Hematopoietic multipotent progenitor cell treated with erythropoietin and hydrocortisone succinate and interleukin-3 and kit ligand, for 17 days (in vitro differentiated cells): ENCODE measurements around the gene PLCB1.

Experiments
- DNase-seq: peaks from one replicate; pipeline ENCODE4 v3.0.0-alpha.2; 2015; ENCODE audit warnings: low spot score

Gene PLCB1

DNA sequence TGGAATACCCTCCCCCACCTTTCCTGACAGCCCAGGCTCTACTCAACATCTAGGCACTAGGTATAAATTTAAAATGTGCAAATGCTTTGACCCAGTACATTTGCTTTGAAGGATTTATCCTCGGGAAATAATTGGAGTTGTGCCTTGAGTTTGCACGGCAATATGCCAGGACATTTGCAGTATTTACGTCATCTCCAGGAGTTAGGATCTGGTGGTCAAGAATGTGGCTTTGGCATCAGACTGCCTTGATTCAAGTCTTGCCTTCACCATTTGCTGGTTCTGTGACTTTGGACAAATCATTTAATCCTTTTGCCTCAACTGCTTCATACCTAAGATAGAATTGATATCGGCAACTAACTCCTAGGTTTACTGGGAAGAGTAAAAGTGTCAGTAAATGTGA, 169.6 kb downstream of the PLCB1 start:
- DNase-seq, result no peak

DNA sequence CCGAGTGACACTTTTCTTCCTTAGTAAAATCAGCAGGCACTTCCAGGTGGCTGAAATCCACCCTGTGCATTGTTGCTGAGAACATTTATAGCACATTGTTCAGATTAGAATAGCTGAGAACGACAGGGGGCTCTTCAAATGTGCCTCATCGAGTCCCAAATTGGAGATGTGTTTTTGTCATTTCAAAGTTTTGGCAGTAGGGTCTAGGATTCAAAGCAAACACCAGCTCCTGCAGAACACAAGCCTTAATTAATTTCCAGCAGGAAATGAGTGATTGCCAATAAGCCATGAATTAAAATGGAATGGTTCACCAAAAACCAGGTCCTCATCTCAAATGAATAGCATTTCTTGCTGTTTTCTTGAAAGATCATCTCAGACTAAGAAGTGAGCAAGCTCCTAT, 171.6 kb downstream of the PLCB1 start:
- no peak for DNase-seq

DNA sequence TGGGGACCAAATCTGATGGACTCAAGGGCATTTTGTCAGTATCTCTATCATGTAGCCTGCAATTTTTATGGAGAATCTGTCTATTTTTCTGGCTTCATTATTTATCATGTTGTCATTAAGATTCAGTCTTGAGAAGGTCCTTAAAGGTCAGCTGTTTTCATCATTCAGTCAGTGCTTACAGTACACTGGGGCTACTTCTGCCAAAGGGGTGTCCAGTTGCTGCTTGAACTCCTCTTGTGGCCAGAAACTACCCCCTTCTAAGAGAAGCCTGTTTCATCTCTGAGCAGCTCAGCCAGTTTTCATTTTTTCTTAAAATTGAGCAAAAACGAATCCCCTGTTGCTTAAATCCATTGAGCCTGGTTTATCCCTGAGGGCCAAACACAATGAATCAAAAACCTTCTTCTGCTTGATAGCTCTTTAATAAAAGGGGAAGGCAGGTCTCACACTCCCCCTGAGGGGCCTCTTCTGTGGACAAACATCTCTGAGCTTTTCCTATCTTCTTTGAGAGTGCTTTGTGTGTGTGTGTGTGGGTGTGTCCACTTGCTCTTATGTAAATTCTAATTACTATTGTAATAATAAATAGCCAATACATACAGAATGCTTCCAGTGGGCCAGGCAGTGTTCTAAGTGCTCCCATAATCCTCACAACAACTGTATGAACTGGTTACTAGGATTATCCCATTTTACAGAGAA, 172.2 kb downstream of the PLCB1 start:
- DNase-seq, result no peak

DNA sequence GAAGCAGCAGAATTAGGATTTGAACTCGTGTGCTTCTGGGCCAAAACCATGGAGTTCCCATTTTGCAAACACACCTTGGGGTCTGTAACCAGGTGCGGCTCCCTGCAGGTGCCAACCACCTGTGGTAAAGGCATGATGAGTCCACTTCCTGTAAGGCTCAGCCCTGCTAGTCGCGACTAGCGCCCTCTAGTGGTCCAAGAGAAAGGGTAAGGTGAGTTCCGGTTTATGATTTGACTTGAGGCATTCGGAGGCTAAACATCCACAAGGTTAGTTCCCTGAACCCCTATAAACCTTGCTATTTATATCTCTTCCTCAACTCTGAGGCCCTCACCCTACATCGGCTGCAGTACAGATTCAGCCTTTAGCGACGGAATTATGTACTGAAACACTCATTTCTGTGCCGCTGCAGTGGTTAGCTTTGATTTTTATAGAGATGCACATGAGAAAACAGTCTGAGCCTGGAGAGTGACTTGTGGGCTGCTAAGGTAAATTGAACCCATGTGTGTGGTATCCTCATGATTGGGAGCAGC, 173.4 kb downstream of the PLCB1 start:
- DNase-seq, result peak; percentile 57

DNA sequence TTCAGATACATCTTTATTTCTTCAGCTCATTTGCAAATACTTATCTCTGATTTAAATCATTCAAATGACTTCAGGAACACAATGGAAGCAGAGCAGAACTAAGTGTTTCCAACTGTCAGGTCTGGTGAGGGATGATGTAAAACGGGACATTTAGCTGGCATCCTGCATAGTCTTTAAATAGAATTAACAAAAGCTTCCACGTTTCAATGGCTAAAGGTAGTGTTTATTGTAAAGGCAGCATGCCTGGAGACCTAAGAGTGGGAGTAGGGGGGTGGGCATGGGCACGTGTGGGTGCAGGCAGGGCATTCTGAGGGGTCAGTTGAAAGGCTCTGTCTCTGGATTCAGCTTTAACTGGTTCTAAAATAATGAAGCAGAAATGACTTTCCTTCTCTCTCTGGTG, 174.9 kb downstream of the PLCB1 start:
- no peak for DNase-seq

DNA sequence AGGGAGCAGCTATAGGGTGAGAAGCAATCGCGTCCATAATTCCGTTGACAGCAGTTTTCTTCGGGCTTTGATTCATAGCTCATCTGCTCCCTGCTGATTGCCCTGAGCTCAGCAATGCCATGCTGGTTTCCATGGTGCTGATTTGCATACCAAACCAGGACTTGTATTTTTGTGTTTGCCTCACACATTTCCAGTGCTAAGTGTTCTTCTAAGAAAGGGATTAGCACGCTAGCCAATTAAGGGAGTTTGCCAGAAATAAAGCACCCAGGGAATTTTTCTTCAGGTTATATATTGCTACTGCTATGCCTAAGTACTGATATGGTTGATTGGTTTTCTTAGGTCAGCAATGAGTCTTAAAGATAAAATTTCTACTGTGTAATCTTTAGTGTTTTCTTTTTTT, 177.6 kb downstream of the PLCB1 start:
- DNase-seq, result no peak

DNA sequence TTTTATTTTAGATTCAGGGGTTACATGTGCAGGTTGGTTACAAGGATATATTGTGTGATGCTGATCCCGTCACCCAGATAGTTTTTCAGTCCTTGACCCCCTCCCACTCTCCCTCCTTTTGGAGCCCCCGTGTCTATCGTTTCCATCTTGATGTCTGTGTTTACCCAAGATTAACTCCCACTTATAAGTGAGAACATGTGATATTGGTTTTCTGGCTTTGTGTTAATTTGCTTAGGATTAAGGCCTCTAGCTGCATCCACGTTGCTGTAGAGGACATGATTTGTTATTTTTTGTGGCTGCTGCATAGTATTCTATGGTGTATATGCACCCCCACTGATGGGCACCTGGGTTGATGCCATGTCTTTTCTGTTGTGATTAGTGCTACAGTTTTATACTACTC, 178.6 kb downstream of the PLCB1 start:
- DNase-seq, result no peak

DNA sequence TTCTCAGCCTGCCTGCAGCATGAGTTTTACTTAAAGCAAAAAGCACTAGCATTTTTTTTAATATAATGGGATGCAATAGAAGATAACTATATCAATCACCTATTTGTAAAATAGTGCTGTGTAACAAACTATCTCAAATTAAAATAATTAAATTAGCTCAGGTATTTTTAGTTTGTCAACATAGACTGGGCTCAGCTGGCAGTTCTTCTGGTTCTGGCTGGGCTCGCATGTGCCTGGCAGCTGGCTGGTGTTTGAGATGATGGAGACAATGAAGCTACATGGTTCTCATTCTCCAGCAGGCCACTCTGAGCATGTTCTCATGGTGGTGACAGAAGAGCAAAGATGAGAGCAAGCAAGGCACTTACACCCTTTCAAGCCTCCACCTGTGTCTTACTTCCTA, 181.0 kb downstream of the PLCB1 start:
- no peak for DNase-seq

DNA sequence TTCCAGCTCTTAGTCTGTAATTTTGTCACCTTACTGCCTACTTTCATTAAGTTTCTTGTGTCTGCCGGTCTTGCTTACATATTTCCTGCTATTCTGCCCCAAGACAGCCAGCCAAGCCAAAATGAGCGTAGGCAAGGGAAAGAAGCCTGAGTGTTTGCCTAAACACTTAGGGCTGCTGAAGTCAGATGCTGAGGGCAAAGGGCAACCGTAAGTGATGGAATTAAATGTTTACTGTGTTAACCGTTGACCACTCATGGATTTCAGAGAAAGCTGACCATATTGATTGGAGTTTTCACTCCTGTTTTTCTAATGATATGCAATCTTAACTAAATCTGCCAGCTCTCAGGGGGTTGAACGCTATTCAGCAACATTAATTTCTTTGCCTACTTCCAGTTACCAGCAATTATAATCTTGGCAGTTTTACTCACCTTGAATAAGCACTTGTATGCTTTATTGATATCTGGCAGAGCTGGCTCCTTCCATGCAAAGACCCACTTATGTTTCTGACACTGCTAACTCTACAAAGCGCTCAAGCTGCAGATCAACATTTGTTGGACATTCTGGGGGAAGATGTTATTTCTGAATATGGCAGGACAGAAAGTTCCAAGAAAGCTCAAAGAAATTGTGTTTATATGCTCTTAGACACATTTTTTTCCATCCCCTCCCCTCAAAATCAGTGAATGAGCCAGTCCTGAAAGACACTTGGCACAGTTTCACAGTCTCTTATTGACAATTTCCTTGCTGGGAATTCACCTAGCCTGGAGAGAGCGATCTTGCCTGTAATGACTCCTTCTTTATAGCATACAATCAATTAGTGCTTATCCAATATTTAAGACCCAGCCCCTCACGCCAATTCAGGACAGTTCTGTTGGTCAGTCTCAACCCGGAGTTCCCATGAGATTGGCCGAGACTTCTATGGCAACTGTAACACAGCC, 183.8 kb downstream of the PLCB1 start:
- no peak for DNase-seq

DNA sequence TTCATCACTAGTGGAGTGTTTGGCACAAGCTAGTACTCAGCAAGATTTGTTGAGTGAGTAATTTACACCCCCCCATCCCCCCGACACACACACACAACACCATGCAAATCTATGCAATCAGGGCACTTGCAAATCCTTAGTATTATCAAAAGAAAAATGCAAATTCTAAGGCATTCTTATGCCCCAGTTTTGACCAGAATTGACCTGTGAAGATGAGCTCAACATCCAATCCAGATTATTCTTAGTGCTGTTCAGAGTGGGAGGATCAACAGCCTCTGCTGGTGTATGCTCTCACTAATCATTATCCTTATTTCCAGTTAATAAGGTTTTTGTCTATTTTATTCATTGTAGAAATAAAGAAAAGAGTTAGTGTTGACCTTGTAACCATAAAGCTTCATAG, 185.4 kb downstream of the PLCB1 start:
- DNase-seq, result no peak

DNA sequence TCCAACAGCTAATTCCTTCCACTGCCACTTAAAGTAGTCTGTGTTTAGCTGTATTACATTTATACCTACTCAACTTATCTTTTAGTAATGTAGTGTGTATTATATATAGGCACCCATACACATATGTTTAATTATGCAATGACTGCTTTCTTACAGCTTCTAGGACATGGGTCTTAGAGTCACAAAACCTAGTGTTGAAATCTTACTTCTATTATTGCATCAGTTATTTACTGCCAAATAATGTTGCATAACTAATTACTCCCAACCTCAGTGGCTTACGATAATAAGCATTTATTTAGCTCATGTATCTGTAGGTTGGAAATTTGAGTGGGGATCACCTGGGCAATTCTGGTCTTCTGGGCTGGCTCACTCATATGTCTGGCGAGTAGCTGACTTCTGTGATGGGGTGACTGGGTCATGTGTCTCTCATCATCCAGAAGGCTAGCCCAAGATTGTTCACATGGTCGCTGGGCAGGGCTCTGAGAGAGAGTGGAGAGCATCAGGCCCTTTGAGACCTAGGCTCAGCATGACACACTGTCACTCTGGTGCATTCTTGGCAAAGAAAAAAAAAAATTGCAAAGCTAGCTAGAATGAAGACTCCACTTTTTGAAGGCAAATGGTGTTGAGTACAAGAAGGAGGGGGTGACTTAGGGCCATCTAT, 187.0 kb downstream of the PLCB1 start:
- DNase-seq, result no peak

DNA sequence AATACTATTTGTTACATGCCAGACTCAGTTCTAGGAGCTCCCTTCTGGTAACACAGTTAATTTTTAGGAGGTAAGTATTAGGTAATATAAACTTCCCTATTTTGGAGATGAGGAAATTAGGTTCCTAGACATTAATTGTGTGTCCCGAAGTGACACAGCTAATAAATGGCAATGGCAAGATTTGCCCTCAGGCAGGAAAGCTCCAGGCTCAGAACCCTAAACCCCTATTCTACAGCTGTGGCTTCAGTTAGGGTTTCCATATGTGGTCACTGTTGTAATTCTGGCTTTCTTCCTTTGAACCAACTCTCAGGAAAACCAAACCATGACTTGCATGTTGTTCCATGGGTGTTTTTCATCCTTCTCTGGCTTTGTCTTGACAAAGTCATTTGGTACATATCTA, 188.2 kb downstream of the PLCB1 start:
- no peak for DNase-seq

DNA sequence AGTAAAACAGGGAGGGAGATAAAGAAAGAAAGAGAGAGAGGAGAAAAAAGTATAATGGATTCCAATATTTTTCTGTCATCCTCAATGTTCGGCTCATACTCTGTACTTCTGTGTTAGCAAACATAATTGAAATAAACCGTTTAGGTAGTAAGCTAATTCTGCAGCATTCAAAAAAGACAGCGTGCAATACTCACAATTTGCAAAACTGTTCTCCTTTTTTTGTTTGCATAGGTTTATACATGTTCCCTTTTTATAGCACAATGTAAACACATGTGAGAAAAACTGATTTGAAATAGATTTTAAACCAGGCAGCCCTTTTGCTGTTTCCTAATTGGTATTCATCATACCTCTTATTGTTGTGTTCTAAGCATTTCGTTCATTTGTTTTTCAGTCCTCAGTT, 188.9 kb downstream of the PLCB1 start:
- DNase-seq, result no peak

DNA sequence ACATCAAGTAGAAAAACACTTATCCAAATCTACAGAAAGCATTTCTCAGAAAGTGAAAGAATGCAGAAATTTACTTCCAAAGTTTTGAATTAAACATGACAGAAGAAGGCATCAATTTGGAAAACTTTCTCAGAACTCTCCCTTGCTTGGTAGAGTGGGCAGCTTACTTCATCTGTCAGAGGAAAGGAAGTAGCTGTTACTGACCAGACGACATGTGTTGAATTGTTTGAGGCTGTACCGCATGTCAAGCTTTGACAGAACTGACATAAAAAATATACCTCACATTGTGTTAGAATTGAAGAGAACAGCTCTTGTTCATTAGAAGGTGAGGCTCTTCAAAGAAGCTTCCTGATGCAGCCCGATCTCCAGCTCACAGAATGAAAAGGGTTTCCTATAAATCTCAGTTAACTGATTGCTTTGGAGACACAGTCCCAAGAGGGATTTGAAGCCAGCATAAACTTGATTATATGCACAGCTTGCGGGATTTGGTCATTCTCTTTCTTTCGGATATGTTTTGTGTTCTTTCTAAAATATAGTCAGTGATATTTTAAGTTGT, 190.7 kb downstream of the PLCB1 start:
- DNase-seq, result no peak

DNA sequence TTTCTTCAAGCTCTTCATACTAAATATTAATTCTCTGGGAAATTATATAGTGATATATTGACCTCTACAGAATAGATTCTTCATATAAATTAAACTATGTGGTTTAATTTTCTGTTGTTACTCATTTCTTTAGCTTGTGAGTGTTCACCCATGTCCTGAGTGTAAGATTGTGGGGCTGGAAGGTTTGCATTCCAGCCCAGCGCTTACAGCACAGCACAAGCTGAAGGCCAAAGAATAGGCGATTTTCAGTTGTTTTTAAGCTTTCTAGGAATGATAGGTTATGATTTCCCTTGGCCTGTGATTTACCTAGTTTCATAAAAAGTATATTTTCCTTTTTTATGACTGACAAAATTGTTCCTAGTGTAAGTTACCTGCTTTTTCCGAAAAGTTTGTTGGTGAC, 194.1 kb downstream of the PLCB1 start:
- no peak for DNase-seq

DNA sequence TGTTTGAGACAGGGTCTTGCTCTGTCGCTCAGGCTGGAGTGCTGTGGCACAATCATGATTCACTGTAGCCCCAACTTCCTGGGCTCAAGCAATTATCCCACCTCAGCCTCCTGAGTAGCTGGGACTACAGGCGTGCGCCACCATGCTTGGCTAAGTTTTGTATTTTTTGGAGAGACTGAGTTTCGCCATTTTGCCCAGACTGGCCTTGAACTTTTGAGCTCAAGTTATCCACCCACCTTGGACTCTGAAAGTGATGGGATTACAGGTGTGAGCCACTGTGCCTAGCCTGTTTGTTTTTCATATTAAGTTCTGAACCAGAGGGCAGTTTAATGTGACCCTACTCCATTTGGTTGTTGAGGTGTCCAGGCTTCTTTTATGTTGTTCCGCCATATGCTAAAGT, 194.8 kb downstream of the PLCB1 start:
- no peak for DNase-seq

DNA sequence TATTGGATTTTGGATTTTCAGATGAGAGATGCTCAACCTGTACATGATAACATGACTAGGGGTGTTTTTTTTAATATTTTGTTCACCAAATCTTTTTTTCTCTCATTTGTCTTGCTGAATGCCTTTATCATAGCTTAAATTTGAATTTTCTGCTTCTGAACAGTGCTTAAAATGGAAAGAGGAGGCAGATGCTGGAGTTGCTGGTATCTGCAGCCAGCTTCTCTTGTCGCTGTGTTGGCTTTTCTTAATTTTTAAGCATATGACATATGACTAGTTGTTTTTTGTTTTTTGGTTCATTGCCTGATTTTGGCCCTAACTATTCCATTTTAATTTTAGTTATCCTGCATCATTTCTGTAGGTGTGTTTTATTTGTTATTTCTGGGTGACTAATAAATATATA, 196.1 kb downstream of the PLCB1 start:
- DNase-seq, result no peak

DNA sequence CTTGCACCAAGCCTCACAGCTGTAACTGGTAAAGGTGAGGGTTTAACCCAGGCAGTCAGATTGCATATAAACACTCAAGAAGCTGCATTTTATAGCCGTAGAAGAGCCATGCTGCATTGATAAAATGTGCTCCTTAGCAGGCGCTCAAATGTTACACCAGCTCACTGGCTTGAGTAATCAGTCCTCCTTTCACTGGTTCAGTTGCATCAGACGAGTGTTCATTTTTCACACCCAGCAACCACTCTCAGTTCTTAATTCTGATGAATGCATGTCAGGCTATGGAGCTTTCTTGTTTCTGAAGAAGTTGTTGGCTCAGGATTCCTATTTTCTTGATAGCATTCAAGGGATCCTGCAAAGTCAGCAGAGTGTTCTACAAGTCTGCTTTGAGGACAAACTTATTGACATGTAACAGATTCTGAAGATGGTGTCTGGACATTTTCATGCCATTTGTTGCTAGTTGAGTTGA, 198.3 kb downstream of the PLCB1 start:
- no peak for DNase-seq

DNA sequence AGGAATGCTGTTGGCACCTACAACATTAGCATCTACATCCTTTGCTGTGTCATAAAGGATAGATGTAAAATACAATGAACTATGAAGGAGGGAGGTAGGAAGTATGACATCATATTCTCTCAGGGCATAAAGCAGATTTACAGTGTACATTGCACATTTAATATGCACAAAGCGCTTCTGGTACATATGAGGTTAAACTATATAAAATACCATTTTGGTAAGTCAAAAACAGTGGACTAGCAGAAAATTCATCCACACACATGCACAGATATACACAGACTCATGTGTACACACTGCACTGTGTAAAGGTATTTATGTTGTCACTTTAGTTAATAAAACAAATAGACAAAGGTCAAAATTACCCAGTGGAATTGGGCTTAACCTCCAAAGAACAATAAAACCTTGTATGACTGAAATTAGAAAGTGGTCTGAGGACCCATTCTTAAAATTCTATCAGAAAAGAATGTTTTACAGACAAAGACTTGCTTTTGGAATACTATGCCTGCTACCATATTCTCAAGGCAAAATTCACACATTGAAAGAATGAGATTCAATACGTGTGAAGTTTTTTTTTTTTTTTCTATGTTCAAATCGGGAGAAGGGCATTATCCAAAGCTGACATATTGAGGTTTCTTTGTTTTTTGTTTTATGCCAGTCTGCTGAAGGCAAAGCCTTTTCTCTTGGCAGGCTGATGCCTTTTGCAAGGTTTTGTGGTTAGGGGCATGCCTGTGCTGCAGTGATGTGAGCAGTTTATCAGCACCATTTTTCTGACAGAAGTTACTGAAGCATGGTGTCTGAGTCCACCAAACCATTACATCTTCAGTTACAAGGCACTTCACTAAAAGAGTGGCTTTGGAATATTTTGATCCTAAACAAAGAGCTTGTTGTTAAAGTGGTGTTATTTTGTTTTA, 199.0 kb downstream of the PLCB1 start:
- no peak for DNase-seq

DNA sequence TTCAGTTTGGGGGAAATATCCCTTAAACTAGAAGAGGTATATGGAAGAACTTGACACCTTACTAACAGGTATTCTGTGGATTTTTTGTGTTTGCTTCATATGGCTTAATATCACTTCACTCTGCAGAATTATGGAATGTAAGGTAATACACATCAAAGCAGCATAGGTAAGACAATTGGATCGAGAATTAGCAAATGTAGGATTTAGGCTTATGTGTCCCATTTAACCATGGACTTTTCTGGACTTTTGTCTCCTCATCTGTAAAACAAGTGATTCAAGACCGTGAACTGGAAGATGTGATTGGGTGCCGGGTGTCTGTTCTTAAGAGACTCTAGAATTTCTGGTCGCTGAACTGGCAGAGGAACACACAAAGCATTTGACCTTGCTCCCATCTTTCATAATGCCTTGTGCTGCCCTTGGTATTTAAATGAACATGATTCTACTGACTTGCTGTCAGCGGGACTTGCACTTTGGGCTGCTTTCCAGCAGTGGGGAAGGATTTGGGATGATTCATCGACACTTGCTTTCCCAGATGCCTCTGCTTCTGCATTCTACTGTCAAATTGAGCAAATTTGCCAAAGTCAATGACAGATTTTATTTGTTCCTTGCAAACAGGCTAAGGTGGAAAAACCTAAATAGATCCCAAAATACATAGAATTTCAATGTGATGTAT, 199.8 kb downstream of the PLCB1 start:
- no peak for DNase-seq

DNA sequence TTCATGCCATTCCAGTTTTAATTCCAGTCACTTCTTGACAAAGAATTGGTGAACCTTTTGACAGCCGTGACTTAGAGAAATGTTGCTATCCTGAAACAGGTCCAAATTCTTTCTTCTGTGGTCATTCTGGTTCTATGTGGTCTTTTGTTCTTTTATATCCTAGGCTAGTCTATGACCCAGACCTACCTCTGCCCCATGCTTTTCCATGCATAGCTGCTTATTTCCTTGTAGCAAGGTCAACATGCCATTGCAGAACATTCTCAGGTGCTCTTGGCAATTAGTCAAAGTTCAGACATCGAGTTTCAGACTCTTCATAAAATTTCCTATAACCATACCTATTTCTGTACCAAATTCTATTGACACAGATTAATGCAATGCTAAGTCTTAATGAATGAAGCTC, 202.6 kb downstream of the PLCB1 start:
- DNase-seq, result no peak
